Ammon's horn (tissue), 1 donor: ENCODE measurements around the gene GANC.
"Not testable (repeated sequence)": the region's sequence is repeated elsewhere in the genome, so short reads cannot be mapped to it uniquely, and the experiment has no call there.

Experiments
- DNase-seq: peaks from one replicate; pipeline ENCODE4 v3.0.0-alpha.2; 2016; ENCODE audit warnings: low spot score

Gene GANC

GRCh38 chr15:42282926-42283325 is 9.9 kb downstream of the GANC start:
- no peak for DNase-seq

DNA sequence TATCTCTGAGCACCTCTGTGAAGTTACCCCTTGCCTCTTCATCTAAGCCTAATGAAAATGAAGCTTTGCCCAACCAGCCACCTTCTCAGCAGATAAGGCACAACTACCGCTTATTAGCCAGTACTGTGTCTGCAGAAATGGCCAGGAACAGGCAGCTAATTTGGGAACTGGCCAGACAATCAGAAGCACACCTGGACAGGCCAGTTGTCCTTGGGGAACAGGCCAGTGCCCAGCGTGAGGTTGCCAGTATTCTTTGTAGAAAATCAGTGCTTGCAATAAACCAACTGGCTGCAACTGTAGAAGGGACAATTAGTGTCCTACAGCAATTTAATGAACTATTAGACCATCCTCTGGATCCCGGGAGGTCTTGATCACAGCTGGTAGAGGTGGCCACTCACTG is 10.7 kb downstream of the GANC start:
- no peak for DNase-seq

DNA sequence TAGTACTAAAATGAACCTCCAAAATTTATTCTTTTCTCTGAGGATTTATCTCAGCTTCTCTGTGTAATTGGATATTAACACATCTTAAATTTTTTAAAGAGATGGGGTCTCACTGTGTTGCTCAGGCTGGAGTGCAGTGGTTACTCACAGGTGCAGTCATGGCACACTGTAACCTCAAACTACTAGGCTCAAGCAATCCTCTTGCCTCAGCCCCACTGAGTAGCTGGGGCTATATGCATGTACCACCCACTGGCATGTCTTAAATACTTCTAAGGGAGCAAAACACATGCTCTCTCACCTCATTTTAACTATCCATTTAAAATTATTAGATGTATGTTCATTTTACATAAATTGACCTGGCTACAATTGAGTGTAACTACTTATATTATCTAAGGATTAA is 11.6 kb downstream of the GANC start:
- DNase-seq: no peak

DNA sequence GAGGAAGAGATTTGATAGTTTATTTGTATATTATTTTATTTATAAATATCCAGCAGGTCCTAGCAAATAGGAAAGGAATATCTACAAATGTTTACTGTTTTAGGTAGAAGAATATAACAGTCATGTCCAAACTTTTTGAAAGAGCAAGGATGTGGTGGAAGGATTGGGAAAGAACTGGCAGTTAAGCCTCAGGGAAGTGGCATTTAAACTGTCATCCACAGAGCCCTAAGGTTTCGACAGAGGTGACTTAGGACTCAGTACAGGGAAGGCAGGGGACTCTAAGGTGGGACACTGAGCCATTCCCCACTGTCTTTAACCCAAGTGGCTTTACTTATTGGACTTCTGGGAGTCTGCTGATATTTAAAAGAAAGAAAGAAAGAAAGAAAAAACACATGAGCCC is 12.0 kb downstream of the GANC start:
- no peak for DNase-seq

DNA sequence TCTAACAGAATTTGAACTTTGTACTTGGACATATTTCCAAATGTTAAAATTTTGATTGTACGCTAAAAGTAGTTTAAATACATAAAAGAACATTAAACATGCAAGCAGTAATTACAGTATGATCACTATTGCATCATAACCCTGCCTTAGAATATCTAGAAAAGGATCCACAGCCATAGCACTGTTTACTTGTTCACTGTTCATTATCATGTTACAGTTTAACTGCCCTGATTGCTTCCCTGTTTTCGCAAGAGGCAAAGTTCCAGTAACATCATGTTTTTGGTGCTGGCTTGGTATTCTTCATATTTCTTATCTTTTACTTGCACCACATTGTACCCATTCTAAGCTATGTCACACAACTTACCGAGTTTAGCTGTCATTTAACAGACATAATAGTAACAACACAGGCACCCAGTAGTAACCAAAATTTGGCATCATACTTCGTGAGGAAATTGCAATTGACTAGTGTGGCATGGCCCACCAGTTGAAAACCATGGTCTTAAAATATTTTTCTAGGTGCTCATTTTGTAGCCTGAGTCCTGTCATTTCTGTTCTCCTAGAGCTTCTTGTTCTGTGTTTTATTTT is 13.5 kb downstream of the GANC start:
- no peak for DNase-seq

DNA sequence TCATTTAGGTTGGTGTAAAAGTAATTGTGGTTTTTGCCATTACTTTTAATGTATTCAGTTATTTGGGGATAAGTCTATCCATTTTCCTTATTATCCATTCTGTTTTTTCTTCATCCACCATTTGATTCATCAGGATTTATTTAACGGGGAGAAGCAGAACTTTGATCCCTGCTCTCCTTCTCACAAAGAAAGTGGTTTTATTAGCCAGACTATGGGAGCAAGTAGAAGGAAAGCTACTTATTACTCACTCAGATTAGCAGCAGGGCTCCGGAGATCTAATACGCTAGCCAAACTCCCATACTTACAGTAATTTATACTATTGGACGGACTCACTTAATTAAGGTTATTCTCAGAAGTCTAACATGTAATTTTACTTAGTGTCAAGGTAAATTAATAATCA is 14.9 kb downstream of the GANC start:
- DNase-seq: no peak

DNA sequence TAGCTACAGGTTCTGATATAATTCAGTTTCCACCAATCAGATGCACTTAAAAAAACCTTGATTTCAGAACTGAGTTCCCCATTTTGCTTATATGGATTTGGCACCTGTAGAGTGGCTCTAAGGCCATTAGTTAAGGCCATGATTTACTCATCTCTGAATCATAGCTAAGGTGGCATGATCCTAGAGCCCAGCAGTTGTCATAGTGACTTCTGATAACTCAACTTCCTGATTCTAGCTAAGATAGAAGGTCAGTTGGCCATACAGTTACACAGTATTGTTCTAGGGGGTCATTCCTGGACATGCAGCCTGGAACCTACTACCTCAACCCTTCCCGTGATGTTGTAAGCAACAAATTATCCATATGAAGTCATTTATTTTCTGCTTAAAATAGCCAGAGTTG is 16.2 kb downstream of the GANC start:
- DNase-seq: no peak

GRCh38 chr15:42301004-42301403 is 28.0 kb downstream of the GANC start:
- DNase-seq: not testable (repeated sequence)

DNA sequence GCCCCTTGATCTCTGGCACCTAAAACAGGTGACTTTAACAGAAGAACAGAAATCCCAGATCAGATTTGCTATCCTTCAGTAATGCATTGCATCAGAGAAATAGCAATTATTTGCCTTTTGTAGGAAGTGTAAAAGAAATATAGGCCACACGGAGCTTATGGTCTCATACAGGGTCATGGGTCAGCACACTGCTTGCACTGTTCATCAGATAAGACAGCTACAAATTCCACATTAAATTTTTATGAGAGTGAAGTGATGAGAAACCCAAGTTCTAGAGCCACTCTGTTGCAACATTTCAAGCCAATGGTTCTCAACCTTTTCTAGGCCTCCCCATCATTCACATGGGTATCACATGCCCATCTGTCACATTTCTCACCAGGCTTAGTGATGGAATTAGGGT is 33.7 kb downstream of the GANC start:
- DNase-seq: no peak

GRCh38 chr15:42313463-42313862 is 40.5 kb downstream of the GANC start:
- no peak for DNase-seq

GRCh38 chr15:42314818-42315217 is 41.8 kb downstream of the GANC start:
- DNase-seq: no peak

GRCh38 chr15:42315521-42315920 is 42.5 kb downstream of the GANC start:
- DNase-seq: no peak

GRCh38 chr15:42316282-42316805 is 43.3 kb downstream of the GANC start:
- DNase-seq: not testable (repeated sequence)

DNA sequence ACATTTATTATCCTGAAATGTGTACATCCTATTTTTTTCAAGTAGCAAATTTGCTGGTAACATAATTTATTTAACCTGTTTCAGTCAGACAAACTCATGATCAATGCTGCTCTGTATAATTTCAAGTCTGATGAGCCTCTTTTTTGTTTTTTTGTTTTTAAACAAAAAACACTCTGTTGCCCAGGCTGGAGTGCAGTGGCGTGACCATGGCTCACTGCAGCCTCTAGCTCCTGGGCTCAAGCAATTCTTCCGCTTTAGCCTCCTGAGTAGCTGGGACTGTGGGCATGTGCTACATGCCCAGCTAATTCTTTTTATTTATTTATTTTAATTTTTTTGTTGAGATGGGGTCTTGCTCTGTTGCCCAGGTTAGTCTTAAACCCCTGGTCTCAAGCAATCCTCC is 46.2 kb downstream of the GANC start:
- DNase-seq: no peak

DNA sequence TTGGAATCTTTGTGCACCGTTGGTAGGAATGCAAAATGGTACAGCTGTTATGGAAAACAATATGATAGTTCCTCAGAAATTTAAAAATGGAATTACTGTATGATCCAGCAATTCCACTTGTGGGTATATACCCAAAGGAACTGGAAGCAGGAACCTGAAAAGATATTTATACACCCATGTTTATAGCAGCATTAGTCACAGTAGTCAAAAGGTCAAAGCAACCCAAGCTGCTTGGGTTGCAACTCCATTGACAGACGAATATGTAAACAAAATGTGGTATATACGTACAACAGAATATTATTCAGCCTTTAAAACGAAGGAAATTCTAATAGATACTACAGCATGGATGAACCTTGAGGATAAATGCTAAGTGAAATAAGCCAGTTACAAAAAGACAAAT is 51.3 kb downstream of the GANC start:
- DNase-seq: no peak

DNA sequence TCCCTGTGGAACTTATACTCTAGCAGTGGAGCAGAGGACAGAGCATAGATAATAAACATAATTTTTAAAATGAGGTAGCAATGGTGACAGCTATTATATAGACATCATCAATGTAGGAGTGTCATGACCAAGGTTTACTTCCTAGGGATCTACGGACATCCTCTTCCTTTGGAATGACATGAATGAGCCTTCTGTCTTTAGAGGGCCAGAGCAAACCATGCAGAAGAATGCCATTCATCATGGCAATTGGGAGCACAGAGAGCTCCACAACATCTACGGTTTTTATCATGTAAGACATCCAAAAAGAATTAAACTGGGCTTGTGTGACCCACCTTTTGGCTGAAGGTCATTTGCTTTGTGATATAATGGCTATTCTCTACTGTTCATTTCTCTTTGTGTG is 56.2 kb downstream of the GANC start:
- no peak for DNase-seq

GRCh38 chr15:42329992-42330391 is 57.0 kb downstream of the GANC start:
- no peak for DNase-seq

DNA sequence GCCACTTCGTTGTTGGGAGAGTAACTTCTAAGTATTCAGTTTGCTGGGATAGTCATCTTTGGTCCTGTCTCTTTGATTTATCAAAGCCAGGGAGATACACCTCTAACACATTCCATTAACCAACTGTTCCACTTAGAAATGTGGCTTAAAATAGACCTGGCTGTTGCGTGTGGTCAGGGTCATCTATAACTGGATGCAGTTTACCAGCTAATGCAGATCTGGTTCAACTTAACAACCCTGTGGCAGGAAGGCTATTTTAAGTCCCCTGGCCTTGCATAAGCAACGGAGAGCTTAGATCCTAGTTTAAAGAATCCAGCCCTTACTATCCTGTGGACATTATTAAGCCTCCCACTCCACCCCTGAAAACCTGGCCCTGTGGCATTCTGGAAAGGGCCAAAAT is 58.2 kb downstream of the GANC start:
- no peak for DNase-seq

DNA sequence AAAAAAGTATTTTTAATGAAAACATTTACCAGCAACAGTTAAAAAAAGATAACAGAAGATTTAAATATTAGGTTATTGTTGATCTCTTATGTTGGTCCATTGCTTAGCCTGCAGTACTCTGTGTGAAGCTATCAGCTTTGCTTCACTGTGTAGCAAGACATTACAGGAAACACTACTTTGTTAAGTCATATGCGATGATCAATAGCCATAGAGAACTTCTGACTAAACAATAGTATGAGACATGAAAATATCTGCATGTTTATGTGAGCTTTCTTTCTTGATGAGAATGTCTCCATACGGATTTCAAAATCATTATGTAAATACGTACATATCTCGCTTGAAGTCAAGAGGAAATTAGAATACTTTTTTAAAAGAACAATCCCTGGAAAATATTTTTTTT is 59.3 kb downstream of the GANC start:
- DNase-seq: no peak

- DNase-seq: no peak
Measured at GRCh38 chr15:42335074-42335473, 62.1 kb downstream of the GANC start.

DNA sequence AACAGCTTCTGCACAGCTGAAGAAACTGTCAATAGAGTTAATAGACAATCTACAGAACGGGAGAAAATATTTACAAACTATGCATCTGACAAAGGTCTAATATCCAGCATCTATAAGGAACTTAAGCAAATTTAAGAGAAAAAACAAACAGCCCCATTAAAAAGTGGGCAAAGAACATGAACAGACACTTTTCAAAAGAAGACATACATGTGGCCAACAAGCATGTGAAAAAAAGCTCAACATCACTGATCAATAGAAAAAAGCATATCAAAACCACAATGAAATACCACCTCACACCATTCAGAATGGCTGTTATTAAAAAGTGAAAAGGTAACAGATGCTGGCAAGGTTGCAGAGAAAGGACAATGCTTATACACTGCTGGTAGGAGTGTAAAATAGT is 63.6 kb downstream of the GANC start:
- DNase-seq: not testable (repeated sequence)

DNA sequence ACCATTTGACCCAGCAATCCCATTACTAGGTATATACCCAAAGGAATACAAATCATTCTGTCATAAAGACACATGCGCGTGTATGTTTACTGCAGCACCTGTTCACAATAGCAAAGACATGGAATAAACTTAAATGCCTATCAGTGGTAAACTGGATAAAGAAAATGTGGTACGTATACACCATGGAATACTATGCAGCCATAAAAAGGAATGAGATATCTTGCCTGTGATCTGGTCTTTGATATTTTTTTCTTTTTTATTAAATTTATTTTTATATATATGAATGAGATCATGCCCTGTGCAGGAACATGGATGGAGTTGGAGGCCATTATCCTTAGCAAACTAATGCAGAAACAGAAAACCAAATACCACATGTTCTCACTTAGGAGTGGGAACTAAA is 64.1 kb downstream of the GANC start:
- not testable (repeated sequence) for DNase-seq

DNA sequence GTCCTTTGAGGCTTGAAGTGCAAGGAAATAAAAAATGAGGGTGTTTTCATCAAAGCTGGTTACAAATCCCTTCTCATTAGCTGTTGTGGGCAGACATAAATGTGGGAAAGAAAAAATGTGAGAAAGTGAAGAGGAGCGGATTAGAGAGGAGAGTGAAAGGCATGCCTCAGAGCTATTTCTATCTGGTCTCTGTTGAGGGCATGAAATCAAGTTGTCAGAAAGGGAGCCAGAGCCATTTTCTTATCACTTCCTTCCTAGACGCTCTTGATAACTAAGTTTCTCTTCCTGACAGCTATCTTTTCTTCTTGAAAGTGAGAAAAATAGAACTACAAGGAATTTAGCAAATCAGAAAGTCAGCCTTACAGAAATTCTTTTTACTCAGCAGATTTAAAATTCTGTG is 65.5 kb downstream of the GANC start:
- DNase-seq: no peak

DNA sequence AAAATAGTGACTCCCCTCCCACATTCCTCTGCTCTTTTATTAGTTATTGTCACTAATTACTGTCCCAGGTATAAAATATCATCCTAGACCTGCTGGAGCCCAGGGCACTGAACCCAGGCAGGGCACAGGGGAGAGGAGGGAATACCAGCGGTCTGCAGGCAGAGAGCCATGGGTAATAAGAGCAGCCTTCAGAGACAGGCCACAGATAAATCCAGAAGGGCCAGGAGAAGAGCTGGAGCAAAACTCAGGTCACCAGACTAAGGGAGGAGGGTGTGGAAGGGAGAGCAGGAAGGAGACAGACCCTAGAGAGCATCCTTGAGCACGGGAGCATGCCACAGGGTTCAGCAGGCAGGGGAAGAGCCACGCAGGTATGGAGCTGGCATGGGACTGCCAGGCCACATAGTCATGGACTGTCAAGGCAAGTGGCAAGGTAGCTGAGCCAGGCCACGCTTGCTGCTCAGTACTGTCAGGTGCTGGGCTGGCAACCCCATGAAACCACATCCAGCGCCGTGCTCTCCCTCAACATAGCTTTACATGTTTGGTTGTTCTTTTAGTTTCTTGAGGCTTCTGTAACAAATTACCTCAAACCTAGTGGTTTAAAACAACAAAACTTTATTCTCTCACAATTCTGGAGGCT is 70.7 kb downstream of the GANC start:
- no peak for DNase-seq
